GM19043 (cell line): ENCODE measurements around the gene SPRYD3.
"Not testable (repeated sequence)": the region's sequence is repeated elsewhere in the genome, so short reads cannot be mapped to it uniquely, and the experiment has no call there.

Source experiments
- ATAC-seq: cut with Tn5 transposase; IDR thresholded peaks from one replicate; pipeline ENCODE4 v1.9.1; 2021; ENCODE audit warnings: low read depth; ENCODE audit not compliant: unreplicated experiment

SPRYD3 gene

DNA sequence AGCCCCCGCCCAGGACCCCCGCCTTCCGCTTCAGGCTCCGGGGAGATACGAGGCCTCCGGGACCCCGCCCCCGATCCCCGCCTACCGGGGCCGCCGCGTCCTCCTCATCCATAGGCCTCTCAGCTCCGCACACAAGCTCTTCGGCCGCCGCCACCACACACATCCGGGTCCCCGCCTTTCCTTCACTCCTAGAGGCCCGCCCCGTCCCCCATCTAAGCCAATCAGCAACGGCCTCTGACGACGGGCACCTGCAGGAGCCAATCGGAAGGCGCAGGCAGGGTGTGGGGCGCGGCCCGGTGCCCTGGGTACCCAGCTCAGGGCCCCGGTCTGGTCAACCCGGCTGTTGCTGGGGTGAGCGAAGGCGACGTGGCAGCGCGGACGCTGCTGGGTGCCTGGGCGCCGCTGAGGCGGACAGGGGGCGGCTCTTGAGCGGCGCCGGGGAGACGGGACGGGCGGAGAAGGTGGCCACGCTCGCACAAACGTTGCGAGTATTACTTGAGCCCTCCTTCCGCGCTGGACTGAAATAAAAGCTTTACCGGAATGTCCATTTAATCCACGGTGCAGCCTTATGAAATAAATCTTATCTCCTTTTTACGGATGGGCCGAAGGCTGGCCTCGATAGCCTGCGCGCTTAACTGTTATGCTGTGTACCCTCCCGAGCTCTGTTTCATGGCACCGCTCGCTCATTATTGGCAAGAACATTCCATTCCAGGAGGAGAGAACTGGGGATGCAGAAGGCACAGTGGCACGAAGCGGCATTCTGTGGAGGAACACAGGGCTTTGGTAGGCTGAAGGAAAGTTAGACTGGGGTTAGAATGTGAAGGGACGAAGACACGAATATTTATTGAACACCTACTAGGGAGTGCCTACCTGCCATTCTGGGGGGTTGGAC lies at the start of gene SPRYD3:
SPRYD3 (minus strand) TSS at position 165 of the 892 bp plus-strand sequence; CDS start at position 108, 57 bp downstream.
- ATAC-seq, result peak; percentile 98

GRCh38 chr12:53127169-53127568 lies 48.0 kb upstream of the SPRYD3 start:
- ATAC-seq, result no peak

GRCh38 chr12:53124352-53124723 lies 45.1 kb upstream of the SPRYD3 start:
- no peak for ATAC-seq

DNA sequence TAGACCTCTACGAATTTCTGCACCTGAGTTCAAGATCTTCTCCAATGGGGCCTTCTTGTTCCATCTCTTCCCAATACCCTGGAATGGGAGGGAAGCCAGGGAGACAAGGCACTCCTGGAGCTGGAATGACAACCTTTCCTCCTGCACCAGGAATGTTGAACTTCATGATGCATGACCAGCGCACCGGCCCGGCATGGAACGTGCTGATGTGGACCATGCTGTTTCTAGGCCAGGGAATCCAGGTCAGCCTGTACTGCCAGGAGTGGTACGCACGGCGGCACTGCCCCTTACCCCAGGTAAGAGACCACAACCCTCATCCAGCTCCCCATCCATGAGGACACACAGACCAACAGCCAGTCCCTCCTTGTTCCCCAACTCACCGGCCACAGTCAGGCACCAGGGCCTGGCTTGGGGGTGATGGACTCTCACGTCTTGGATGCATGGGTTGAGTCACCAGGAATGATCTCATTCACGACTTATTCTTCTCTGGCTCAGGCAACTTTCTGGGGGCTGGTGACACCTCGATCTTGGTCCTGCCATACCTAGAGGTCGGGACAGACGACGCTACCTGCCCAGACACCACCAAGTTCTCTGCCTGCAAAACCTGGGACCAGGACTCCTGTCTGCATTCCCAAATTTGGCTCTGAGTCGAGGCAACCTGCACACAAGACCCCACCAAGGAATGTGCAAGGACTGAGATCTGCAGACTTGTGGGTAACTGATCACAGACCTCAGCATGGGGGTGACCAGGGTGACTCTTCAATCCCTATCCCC lies 44.6 kb upstream of the SPRYD3 start:
- ATAC-seq, result no peak

DNA sequence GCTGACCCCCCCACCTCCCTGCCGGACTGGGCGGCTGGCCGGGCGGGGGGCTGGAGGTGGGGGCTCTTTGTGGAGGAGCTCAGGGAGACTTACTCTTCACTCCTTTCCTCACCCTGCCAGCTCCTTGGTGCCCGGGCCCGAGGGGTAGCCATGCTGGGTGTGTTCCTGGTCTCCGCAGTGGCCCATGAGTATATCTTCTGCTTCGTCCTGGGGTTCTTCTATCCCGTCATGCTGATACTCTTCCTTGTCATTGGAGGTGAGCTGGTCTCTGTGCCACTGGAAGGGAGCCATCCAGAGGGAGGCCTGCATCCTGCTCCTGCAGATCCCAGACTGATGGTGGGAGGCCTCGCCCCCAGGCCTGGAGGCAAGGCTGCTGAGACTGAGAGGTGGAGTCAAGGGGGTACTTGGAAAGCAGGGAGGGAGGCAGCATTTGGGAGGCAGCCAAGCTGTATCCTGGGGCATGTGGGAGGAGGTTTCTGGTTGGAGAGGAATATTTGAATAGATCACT lies 43.8 kb upstream of the SPRYD3 start:
- ATAC-seq, result no peak

GRCh38 chr12:53120685-53121525 lies 41.7 kb upstream of the SPRYD3 start:
- no peak for ATAC-seq

- ATAC-seq, result no peak
Observed at GRCh38 chr12:53118751-53119300, 39.6 kb upstream of the SPRYD3 start.

- ATAC-seq, result no peak
Observed at GRCh38 chr12:53115891-53116648, 36.9 kb upstream of the SPRYD3 start.

- ATAC-seq, result no peak
Observed at GRCh38 chr12:53115112-53115890, 36.1 kb upstream of the SPRYD3 start.

GRCh38 chr12:53113951-53114350 lies 34.8 kb upstream of the SPRYD3 start:
- ATAC-seq, result no peak

- ATAC-seq, result no peak
Observed at GRCh38 chr12:53113136-53113705, 34.0 kb upstream of the SPRYD3 start.

DNA sequence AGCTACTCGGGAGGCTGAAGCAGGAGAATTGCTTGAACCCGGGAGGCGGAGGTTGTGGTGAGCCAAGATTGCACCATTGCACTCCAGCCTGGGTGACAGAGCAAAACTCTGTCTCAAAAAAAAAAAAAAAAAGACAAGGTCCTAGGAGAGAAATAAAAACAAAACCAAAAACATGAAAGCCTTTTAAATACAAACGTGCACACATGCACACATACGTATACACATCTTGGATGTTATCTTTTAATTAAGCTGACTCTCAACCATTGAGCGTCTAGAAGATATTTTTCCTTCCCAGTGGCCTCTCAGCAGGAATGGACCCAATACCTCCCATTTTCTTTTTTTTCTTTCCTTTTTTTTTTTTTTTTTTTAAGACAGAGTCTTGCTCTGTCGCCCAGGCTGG lies 33.2 kb upstream of the SPRYD3 start:
- not testable (repeated sequence) for ATAC-seq

DNA sequence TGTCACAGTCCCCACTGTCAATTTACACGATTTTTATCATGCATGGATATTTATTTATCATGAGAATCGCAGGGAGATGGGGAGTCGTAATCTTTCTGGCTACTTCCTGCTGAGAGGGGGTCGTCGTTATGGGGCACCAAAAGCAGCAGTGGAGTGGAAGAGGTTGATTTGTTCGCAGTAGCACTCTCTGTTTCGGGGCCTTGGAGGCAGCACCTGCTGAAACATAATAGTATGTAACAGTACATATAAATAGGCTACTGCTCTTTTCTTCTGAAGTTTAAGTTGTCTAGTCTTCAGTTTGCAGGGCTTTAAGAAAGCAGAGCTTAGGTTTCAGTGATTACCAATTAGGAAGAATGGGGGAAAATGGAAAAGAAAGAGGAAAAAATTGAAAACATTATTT lies 27.9 kb upstream of the SPRYD3 start:
- ATAC-seq, result no peak

DNA sequence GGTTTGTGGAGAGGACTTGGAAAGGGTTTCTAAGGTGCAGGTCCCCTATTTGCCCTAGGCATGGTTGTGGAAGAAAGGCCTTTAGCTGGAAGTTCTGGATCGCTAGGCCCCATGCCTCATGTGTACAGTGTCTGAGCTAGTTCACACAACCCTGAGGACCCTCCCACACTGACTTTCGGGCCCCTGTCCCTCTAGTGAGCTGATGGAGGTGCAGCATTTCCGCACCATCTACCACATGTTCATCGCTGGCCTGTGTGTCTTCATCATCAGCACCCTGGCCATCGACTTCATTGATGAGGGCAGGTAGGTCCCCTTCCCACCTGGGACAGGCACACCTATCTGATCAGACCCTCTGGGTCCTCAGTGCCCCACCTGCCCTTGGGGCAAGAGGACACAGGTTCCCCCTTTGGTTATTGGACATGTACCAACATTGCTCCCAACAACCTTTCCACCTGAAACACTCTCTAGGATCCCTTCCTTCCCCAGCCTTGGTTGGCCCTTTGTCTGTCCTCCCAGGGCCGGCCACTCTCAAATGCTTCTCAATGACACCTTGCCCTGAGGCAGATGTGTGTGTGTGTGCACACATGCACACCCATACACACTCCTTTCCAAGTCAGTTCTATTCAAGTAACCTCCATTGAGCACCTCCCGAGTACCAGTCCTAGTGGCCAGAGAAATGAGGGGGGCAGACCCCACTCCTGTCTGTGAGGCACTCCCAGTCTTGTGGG lies 26.7 kb upstream of the SPRYD3 start:
- ATAC-seq, result no peak

DNA sequence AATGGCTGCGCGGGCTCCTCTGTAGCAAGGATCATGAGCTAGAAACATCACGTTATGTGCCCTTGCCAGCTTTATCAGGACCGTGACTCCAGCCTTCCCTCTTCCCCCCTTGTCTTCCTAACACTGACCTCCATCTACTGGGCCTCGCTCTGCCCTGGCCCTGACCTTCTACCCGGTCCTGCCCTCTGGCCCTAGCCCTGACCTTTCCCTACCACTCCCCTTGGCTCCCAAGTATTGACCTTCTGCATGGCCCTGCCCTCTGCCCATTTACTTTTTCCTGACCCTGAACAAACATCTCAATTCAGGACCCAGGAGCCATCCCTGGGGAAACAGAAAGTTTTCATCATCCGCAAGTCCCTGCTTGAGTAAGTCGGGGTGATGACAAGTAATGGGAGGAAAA lies 26.1 kb upstream of the SPRYD3 start:
- no peak for ATAC-seq

GRCh38 chr12:53103860-53104305 lies 24.7 kb upstream of the SPRYD3 start:
- no peak for ATAC-seq

- ATAC-seq, result peak; percentile 65
Observed at GRCh38 chr12:53102883-53103807, 24.0 kb upstream of the SPRYD3 start, which contains the start of gene SOAT2. Gene SOAT2 (plus strand): TSS chr12:53103486. CDS start chr12:53103578, 92 bp downstream.
